ENCODE measurements around the gene ZNF584.

The ZNF584 gene

DNA sequence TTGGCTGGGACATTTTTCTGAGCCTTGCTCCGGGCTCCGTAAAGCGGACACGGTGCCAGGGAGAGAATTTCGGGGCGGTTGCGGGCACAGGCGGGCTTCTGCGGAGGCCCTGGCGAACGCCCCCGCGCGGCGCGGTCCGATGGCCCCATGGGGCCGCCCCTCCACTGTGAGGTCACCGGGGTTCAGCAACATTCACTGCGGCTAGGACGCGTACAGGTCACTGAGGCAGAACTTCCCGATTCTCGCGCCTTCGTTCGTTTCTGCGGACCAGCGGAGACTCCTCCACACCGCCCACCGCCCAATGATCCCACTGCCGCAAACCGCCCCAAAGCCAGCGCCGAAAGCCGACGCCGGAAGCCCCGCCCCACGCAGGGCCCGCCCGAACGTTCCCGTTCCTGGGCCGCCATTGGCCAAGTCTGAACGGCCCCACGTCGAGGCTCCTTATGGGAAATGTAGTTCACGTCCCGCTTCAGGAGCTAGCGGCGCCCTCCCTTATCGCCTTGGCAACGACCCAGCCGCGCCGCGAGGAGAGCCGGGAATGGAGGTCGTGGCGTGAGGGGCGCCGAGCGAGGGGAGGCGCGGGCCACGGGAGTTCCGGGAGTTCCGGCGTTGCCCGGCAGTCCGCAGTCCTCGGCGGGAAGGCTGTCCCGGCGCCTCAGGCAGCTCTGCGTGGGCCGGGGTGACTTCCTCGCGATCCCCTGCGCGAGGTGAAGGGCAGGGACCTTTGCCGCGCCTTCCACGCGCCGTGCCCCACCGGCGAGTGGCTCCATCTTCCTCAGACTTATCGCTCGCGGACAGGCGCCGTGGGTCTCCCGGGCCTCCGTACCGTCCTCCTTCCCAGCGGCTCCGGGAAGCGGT lies at the start of gene ZNF584:
Gene ZNF584, plus strand, starts transcription at position 498 of the 858 bp plus-strand sequence. CDS start 499 bp downstream, outside the sequence.
- TF ChIP-seq, protein P1, sequence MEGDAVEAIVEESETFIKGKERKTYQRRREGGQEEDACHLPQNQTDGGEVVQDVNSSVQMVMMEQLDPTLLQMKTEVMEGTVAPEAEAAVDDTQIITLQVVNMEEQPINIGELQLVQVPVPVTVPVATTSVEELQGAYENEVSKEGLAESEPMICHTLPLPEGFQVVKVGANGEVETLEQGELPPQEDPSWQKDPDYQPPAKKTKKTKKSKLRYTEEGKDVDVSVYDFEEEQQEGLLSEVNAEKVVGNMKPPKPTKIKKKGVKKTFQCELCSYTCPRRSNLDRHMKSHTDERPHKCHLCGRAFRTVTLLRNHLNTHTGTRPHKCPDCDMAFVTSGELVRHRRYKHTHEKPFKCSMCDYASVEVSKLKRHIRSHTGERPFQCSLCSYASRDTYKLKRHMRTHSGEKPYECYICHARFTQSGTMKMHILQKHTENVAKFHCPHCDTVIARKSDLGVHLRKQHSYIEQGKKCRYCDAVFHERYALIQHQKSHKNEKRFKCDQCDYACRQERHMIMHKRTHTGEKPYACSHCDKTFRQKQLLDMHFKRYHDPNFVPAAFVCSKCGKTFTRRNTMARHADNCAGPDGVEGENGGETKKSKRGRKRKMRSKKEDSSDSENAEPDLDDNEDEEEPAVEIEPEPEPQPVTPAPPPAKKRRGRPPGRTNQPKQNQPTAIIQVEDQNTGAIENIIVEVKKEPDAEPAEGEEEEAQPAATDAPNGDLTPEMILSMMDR (conservative IDR thresholded peaks at IDR 0.05; ENCODE audit: low read depth, low read length): no peak
- H3K4me3 ChIP-seq (ENCODE audit: low read depth, low read length): peak within 1 kb of the TSS; percentile 97
- DNase-seq (ENCODE audit: low read depth): peak; percentile 95

DNA sequence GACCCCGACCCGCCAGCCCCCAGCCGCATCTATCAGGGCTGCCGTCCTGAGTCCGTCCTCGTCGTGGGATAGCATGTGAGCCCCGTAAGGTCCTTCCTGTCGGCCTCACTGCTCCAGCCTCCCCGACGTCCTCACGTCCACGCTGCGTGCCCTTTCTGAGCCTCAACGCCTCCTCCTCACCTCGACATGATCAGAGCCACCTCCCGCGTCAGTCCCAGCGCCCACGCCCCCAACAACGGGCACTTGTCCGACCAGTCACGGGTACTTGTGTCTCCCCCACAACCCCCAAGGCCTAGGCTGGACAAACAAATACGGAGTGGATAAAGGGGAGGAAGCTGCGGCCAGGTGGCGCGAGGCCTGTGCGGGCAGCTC lies 46.6 kb upstream of the ZNF584 start:
- DNase-seq (ENCODE audit: low read depth): no peak
- TF ChIP-seq, protein P1 (conservative IDR thresholded peaks at IDR 0.05; ENCODE audit: low read depth, low read length): peak; percentile 34
- peak overlapping the region; percentile 63 for H3K4me3 ChIP-seq (ENCODE audit: low read depth, low read length)

DNA sequence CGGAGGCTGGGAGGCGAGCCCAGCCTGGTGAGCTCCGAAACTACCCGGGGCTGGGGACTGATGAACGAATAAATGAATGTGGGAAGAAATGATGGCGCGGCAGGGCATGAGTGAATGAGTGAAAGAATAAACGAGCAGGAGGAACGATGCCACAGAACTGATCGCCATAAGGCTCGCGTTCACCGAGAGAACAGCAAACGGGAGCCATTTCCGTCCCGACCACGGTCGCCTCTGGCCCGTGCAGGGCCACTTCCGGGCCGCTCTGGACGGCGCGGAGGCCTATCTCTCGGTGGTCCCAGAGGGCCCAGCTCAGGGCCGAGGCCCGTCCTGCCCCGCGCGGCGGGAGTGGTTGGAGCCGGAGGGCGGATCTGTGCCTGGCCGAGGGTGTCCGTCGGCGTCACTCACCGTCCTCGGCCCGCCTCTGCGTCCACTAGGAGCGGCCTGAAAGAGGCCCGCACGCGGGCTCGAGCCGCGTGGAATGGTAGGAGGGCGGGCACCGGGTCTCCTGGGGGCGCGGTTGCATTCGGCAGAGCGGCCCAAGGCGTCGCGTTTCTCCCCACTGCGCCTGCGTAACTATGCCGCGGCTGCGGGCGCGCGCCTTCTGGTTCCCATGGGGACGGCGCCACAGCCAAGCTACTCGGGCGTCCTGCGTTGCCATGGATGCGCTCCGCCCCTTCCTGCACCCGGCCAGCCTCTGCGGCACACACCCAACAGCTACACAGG lies 46.0 kb upstream of the ZNF584 start, which contains the start of gene ZNF497:
Gene ZNF497, minus strand, starts transcription at position 480 of the 723 bp plus-strand sequence. CDS start 5,116 bp downstream, outside the sequence.
- TF ChIP-seq, protein P1 (conservative IDR thresholded peaks at IDR 0.05; ENCODE audit: low read depth, low read length): peak; percentile 7
- peak; percentile 97 for DNase-seq (ENCODE audit: low read depth)
- H3K4me3 ChIP-seq (ENCODE audit: low read depth, low read length): peak within 1 kb of the TSS; percentile 63

DNA sequence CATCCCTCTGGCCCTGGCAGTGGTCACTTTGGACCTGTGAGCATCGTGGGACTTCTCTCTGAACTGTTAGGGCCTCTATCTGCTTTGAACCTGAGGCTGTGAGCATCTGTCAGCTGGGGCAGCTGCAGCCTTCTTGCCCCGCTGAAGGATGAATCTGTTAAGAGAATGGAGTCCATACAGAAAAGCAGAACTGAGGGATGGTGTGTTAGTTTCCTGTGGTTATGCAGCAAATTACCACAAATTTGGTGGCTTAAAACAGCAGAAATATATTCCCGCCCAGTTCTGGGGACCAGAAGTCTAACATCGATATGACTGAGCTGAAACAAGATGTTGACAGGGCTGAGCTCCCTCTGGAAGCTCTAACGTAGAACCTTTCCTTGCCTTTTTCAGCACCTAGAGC lies 44.3 kb upstream of the ZNF584 start:
- TF ChIP-seq, protein P1 (conservative IDR thresholded peaks at IDR 0.05; ENCODE audit: low read depth, low read length): no peak
- no peak for DNase-seq (ENCODE audit: low read depth)
- H3K4me3 ChIP-seq (ENCODE audit: low read depth, low read length): no peak overlapping the region

DNA sequence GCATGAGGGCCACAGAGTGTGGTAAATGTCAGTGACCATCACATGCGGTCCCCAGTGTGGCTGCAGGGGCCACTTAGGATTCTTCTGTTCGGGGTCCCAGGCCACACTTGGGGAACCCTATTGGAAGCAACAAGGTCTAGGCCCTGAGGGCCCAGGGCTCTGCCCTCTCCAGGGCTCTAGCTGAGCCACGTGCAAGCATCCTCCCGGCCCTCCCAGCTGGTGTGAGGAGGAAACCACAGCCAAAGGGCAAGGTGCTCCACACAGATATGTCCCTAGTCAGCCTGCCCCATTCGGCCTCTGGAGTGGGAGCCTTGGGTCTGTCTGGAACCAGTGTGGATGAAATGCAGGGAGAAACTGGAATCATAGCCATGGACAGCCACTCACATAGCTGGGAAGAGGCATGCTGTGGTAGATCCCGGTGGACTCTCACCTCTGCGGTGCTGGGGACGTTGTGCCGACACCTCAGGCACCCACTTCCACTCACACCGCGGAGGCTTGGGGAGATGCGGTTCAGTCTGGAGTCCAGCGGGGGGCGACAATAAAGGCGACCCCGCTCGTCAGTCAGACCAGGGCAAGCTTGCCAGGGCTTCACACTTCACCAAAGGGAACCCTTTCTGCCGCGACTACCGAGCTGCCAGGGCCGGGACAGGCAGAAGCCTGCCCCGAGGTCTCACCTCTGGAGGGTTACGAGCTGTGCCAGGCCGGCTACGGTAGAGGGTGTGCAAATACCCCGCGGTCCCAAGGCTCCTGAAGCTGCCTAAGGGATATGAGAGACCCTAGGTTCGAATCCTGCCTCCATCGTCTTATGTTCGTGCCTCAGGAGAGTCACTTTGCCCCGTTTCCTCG lies 41.6 kb upstream of the ZNF584 start:
- DNase-seq (ENCODE audit: low read depth): no peak
- H3K4me3 ChIP-seq (ENCODE audit: low read depth, low read length): no peak overlapping the region
- TF ChIP-seq, protein P1 (conservative IDR thresholded peaks at IDR 0.05; ENCODE audit: low read depth, low read length): no peak

DNA sequence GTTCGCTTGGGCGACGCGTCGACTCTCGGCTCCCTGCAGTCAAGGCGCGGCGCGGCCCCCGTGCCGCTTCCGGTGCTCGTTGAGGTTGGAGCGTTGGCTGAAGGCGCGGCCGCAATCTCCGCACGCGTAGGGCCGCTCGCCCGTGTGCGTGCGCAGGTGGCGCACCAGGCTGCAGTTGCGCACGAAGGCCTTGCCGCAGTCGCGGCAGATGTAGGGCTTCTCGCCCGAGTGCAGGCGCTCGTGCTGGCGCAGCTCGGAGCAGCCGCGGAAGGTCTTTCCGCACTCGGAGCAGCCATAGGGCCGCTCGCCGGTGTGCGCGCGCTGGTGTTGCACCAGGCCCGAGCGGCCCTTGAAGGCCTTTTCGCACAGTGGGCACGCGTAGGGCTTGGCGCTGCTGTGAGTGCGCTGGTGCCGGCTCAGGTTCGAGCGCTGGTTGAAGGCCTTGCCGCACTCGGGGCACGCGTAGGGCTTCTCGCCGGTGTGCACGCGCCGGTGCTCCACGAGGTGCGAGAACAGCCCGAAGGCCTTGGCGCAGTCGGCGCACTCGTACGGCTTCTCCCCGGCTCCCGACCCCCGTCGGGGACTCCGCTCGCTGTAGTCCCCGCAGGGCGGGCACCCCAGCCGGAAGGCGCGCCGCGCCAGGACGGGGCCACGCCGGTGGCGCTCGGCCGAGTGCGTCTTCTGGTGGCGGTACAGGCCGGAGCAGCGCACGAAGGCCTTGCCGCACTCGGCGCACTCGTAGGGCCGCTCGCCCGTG lies 40.6 kb upstream of the ZNF584 start:
- H3K4me3 ChIP-seq (ENCODE audit: low read depth, low read length): no peak overlapping the region
- TF ChIP-seq, protein P1 (conservative IDR thresholded peaks at IDR 0.05; ENCODE audit: low read depth, low read length): no peak
- no peak for DNase-seq (ENCODE audit: low read depth)
